ENCODE data around the gene SIGLEC5.

SIGLEC5 gene

GRCh38 chr19:51572410-51572809, 57.8 kb downstream of the SIGLEC5 start:
- H3K27me3 ChIP-seq (ENCODE audit: insufficient read depth, poor library complexity, severe bottlenecking) = no peaks in the 10 kb centered on the region
- H3K4me3 ChIP-seq (replicated peaks; ENCODE audit: insufficient read depth, low read length) = peak overlapping the region; percentile 92
- DNase-seq (ENCODE audit: low read depth in 1 of 2, low spot score in 1 of 2) = peak in 1 of 2 experiments; percentile 75
- H3K27ac ChIP-seq (replicated peaks) = no peak overlapping the region
- TF ChIP-seq, protein P1, sequence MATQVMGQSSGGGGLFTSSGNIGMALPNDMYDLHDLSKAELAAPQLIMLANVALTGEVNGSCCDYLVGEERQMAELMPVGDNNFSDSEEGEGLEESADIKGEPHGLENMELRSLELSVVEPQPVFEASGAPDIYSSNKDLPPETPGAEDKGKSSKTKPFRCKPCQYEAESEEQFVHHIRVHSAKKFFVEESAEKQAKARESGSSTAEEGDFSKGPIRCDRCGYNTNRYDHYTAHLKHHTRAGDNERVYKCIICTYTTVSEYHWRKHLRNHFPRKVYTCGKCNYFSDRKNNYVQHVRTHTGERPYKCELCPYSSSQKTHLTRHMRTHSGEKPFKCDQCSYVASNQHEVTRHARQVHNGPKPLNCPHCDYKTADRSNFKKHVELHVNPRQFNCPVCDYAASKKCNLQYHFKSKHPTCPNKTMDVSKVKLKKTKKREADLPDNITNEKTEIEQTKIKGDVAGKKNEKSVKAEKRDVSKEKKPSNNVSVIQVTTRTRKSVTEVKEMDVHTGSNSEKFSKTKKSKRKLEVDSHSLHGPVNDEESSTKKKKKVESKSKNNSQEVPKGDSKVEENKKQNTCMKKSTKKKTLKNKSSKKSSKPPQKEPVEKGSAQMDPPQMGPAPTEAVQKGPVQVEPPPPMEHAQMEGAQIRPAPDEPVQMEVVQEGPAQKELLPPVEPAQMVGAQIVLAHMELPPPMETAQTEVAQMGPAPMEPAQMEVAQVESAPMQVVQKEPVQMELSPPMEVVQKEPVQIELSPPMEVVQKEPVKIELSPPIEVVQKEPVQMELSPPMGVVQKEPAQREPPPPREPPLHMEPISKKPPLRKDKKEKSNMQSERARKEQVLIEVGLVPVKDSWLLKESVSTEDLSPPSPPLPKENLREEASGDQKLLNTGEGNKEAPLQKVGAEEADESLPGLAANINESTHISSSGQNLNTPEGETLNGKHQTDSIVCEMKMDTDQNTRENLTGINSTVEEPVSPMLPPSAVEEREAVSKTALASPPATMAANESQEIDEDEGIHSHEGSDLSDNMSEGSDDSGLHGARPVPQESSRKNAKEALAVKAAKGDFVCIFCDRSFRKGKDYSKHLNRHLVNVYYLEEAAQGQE (IDR thresholded peaks at IDR 0.05; ENCODE audit: insufficient replicate concordance, low read depth) = no peak
- TF ChIP-seq GABPA (IDR thresholded peaks at IDR 0.05; ENCODE audit: low read depth) = no peak
- TF ChIP-seq, protein P2, sequence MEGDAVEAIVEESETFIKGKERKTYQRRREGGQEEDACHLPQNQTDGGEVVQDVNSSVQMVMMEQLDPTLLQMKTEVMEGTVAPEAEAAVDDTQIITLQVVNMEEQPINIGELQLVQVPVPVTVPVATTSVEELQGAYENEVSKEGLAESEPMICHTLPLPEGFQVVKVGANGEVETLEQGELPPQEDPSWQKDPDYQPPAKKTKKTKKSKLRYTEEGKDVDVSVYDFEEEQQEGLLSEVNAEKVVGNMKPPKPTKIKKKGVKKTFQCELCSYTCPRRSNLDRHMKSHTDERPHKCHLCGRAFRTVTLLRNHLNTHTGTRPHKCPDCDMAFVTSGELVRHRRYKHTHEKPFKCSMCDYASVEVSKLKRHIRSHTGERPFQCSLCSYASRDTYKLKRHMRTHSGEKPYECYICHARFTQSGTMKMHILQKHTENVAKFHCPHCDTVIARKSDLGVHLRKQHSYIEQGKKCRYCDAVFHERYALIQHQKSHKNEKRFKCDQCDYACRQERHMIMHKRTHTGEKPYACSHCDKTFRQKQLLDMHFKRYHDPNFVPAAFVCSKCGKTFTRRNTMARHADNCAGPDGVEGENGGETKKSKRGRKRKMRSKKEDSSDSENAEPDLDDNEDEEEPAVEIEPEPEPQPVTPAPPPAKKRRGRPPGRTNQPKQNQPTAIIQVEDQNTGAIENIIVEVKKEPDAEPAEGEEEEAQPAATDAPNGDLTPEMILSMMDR (IDR thresholded peaks at IDR 0.05; ENCODE audit: insufficient read depth, low read length) = no peak
- peak; percentile 93 for TF ChIP-seq SPI1 (IDR thresholded peaks at IDR 0.05; ENCODE audit: borderline replicate concordance, low read depth)
- TF ChIP-seq POLR2AphosphoS5 (IDR thresholded peaks at IDR 0.05; ENCODE audit: low read depth) = no peak

- DNase-seq (ENCODE audit: low read depth in 1 of 2, low spot score in 1 of 2) = no peak
- H3K27ac ChIP-seq (replicated peaks) = peak overlapping the region; percentile 68
- no peaks in the 10 kb centered on the region for H3K27me3 ChIP-seq (ENCODE audit: insufficient read depth, poor library complexity, severe bottlenecking)
- H3K4me3 ChIP-seq (replicated peaks; ENCODE audit: insufficient read depth, low read length) = peak overlapping the region; percentile 92
- no peak for TF ChIP-seq POLR2AphosphoS5 (IDR thresholded peaks at IDR 0.05; ENCODE audit: low read depth)
- TF ChIP-seq, protein P1 (IDR thresholded peaks at IDR 0.05; ENCODE audit: insufficient replicate concordance, low read depth) = no peak
Observed at GRCh38 chr19:51571599-51571998, 58.6 kb downstream of the SIGLEC5 start.

DNA sequence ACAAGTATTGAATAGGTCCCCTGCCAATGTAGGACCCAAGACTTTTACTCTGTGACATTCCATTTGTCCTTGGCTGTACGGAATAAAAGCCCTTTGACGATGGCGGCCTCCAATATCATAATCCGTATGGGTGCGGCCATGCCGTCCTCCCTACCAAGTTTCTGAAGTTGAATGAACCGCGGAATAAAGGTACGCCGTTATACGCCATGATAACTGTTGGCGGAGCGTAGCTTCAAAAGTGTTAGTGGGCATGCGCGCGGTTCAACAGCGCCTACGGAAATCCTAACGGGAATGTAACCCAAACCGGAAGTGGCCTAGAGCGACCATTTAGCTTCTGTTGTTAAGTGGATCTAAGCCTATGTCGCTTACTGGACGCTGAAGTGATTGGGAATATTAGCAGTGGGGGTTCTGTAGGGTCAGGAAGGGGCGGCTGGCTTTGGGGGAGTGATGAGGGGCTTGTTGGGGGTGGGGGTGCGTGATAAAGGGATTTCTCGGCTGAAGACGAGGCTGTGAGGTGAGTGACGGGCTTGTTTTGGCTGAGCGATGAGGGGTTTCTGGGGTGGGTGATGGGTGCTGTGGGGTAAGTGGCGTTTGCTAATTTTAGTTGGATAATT, 59.1 kb downstream of the SIGLEC5 start, which contains the start of gene ZNF175:
TSS of gene ZNF175 (plus strand) at position 322 of the 614 bp plus-strand sequence. CDS start 2,047 bp downstream, outside the sequence.
- DNase-seq (ENCODE audit: low read depth in 1 of 2, low spot score in 1 of 2) = peak; percentile 92 to 95

More for the DNA sequence above, 59.1 kb downstream of the SIGLEC5 start, which contains the start of gene ZNF175:
- H3K27ac ChIP-seq (replicated peaks) = peak within 1 kb of the TSS; percentile 68
- no peaks in the 10 kb centered on the region for H3K27me3 ChIP-seq (ENCODE audit: insufficient read depth, poor library complexity, severe bottlenecking)
- TF ChIP-seq, protein P2 (IDR thresholded peaks at IDR 0.05; ENCODE audit: insufficient read depth, low read length) = no peak
- TF ChIP-seq POLR2AphosphoS5 (IDR thresholded peaks at IDR 0.05; ENCODE audit: low read depth) = peak; percentile 60
- peak; percentile 83 for TF ChIP-seq GABPA (IDR thresholded peaks at IDR 0.05; ENCODE audit: low read depth)
- TF ChIP-seq, protein P1 (IDR thresholded peaks at IDR 0.05; ENCODE audit: insufficient replicate concordance, low read depth) = no peak
- peak; percentile 32; the same call in 1 of the 2 replicates for TF ChIP-seq SPI1 (IDR thresholded peaks at IDR 0.05; ENCODE audit: borderline replicate concordance, low read depth)
- H3K4me3 ChIP-seq (replicated peaks; ENCODE audit: insufficient read depth, low read length) = peak within 1 kb of the TSS; percentile 92
